Measurements from ENCODE around the gene RHOB.

GRCh38 chr2:20427931-20428526 is 18.8 kb upstream of the RHOB start:
- TF ChIP-seq CTCF (IDR thresholded peaks at IDR 0.05) = no peak
- no peak for TF ChIP-seq EP300 (IDR thresholded peaks at IDR 0.05)
